ENCODE data around the gene AP2A2.

GRCh38 chr11:978781-979180, 53.1 kb downstream of the AP2A2 start:
- TF ChIP-seq CTCF (IDR thresholded peaks at IDR 0.05 in 4 of 5, conservative IDR thresholded peaks at IDR 0.05 in 1 of 5) (no peak), POLR2A (IDR thresholded peaks at IDR 0.05) (no peak)
